ENCODE results near the gene NKAPD1.
"Not testable (repeated sequence)": the region's sequence is repeated elsewhere in the genome, so short reads cannot be mapped to it uniquely, and the experiment has no call there.

NKAPD1 gene

GRCh38 chr11:112086422-112087191 is 12.5 kb downstream of the NKAPD1 start, which contains the start of the genes SDHD and TIMM8B:
Gene SDHD (plus strand): TSS chr11:112086873. CDS start chr11:112086908, 35 bp downstream.
Gene TIMM8B (minus strand): TSS chr11:112086756. CDS start chr11:112086723, 33 bp downstream.
- DNase-seq (ENCODE audit: low read depth in 2 of 2) = peak; percentile 90 to 91

GRCh38 chr11:112087212-112087611 is 13.1 kb downstream of the NKAPD1 start:
- DNase-seq (ENCODE audit: low read depth in 2 of 2) = no peak

- not testable (repeated sequence) for DNase-seq (ENCODE audit: low read depth in 2 of 2)
Observed at GRCh38 chr11:112095302-112095701, 21.2 kb downstream of the NKAPD1 start.

- DNase-seq (ENCODE audit: low read depth in 2 of 2) = no peak
Observed at GRCh38 chr11:112096194-112096593, 22.1 kb downstream of the NKAPD1 start.

DNA sequence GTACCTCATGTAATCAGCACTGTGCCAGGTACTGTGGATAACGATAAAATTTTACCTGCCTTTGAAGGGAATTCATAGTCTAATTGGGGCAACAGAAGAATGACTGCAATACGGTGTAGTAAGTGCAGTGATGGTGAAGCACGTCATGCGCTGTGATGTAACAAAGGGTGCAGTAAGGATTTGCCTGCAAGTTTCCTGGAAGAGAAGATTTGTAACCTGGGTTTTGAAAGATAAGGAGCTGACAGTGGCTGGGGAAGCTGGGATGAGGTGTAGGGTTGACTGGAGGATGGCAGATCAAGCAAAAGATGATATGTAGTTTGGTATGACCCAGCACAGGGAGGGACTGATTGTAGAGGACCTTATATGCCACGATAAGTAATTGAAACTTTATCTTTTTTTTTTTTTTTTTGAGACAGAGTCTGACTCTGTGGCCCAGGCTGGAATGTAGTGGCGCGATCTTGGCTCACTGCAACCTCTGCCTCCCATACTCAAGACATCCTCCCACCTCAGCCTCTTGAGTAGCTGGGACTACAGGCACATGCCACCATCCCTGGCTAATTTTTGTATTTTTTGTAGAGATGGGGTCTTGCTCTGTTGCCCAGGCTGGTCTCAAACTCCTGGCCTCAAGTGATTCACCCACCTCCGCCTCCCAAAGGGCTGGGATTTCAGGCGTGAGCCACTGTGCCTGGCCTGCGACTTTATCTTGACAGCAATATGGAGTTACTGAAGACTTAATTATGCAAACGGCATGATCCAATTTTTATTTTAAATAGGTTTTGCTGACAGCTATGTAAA is 23.8 kb downstream of the NKAPD1 start:
- DNase-seq (ENCODE audit: low read depth in 2 of 2) = no peak

DNA sequence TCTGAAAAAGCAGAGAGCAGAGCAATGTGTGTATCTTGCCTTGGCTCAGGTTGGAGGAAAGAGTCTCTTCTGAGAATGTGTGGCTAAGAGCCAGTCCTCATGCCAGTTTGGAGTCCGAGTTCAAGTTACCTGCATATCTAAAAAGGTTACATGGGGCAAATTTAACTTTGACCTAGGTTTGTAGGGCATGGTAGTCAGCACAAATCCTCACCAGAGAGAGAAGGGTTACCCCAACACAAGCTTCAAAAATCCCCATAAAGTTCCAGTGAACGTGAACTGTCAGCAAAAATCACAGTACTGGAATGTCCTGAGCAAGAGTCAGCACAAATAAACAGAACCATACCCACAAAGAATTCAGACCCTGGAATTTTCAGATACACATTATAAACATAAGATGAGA is 26.4 kb downstream of the NKAPD1 start:
- DNase-seq (ENCODE audit: low read depth in 2 of 2) = no peak

DNA sequence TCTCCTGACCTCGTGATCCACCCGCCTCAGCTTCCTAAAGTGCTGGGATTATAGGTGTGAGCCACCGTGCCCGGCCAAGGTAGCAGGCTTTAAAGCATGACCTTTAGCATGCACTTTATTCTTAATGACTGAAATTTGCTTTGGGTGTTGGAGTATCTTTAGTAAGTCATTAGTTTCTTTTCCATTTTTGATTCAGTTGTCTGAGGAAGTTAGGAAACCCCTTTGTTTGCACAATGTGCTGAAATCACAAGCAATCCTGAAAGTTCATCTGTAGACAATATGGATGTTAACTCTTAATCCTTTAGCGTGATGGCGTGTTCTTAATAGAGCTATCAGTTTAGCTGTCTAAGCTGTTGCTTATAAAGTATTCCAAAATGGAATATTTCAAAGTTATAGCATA is 29.3 kb downstream of the NKAPD1 start:
- no peak for DNase-seq (ENCODE audit: low read depth in 2 of 2)

GRCh38 chr11:112106070-112106469 is 32.0 kb downstream of the NKAPD1 start:
- no peak for DNase-seq (ENCODE audit: low read depth in 2 of 2)

GRCh38 chr11:112113539-112114457 is 39.7 kb downstream of the NKAPD1 start:
- DNase-seq (ENCODE audit: low read depth in 2 of 2) = no peak

DNA sequence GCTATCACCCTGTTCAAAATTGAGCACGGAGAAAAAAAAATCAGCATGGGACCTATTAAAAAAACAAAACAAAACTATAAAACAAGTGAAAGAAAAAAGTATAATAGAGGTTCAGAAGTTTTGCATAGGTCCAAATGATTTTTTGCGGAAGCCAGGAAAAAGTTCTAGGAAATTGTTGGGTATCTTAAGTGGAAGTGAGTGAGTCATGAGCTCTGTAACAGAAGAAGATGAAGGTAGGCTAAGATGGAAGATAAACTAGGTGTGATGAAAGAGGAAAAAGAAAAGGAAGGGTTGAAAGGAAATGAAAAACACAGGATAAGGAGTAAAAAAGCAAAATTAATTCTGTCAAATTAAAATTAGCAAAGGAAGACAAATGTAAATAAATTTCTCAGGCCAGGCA is 40.4 kb downstream of the NKAPD1 start:
- DNase-seq (ENCODE audit: low read depth in 2 of 2) = no peak

GRCh38 chr11:112115386-112115785 is 41.3 kb downstream of the NKAPD1 start:
- no peak for DNase-seq (ENCODE audit: low read depth in 2 of 2)

- no peak for DNase-seq (ENCODE audit: low read depth in 2 of 2)
Observed at GRCh38 chr11:112118176-112118575, 44.1 kb downstream of the NKAPD1 start.

DNA sequence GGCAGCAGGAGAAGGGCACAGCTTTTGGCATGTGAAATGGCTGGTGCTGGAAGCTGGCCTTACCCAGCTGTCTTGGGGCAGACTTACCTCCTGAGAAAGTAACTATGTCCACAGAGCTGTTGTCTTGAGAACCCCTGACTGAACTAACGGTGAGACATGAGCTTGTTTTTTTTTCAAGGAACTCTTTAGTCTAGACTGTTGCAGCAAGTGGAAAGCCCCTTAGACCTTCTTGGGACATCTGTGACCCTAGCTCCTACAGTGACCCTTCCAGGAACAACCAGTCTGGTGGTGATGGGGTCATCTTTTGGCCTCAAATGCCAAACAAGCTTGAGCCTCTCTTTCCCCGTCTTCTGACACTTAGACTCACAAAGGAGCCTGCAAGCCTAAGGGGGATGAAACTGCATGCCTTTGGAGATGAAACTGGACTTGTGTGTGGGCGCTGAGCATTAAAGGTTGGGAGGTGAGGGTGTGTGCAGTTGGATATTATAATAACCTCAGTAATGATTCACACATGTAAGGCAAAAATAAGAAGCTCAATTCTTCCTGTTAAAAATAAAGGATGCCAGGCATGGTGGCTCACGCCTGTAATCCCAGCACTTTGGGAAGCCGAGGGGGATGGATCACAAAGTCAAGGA is 48.0 kb downstream of the NKAPD1 start:
- DNase-seq (ENCODE audit: low read depth in 2 of 2) = no peak

- no peak for DNase-seq (ENCODE audit: low read depth in 2 of 2)
Observed at GRCh38 chr11:112123129-112123528, 49.0 kb downstream of the NKAPD1 start.

DNA sequence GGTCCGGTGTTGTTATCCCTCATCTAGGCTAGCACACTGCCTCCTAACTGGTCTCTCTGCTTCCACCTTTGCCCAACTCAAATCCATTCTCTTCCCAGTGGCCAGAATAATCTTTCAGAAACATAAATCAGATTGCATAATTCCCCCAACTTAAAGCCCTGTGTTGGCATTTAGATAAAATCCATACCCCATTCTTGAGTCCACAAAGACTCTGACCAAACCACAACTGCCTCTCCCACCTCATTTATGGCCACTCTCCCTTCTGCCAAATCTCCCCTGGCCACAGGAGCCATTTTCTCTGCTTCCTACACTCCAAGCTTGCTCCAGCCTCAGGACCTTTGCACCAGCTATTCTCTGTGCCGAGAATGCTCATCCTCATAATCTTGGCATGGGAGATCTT is 53.0 kb downstream of the NKAPD1 start:
- no peak for DNase-seq (ENCODE audit: low read depth in 2 of 2)

GRCh38 chr11:112128483-112129121 is 54.5 kb downstream of the NKAPD1 start:
- no peak for DNase-seq (ENCODE audit: low read depth in 2 of 2)

- no peak for DNase-seq (ENCODE audit: low read depth in 2 of 2)
Observed at GRCh38 chr11:112129656-112130055, 55.6 kb downstream of the NKAPD1 start.

- no peak for DNase-seq (ENCODE audit: low read depth in 2 of 2)
Observed at GRCh38 chr11:112132737-112133136, 58.6 kb downstream of the NKAPD1 start.

- no peak for DNase-seq (ENCODE audit: low read depth in 2 of 2)
Observed at GRCh38 chr11:112134473-112134872, 60.4 kb downstream of the NKAPD1 start.
